OCI-LY1 (cell line): Measurements from ENCODE around the gene DHRS4L2.
"Not testable (repeated sequence)": the region's sequence is repeated elsewhere in the genome, so short reads cannot be mapped to it uniquely, and the experiment has no call there.

Experiments
- H2AFZ ChIP-seq: fragments of 200-600 bp; sonication (generic), shearing (Covaris generic); 2 replicates; pipeline ENCODE4 v1.6.0; 2014; ENCODE audit warnings: antibody characterized with exemption, mild to moderate bottlenecking, low read length
- H3F3A ChIP-seq: fragments of 200-600 bp; sonication (generic), shearing (Covaris generic); 2 replicates; pipeline ENCODE4 v1.6.0; 2014; ENCODE audit warnings: mild to moderate bottlenecking, antibody characterized with exemption, low read length, moderate library complexity; ENCODE audit not compliant: insufficient read depth
- H3K27ac ChIP-seq: fragments of 200-600 bp; sonication (generic); 2 replicates; pipeline ENCODE4 v1.5.1; 2014; ENCODE audit warnings: low read length, mixed run types, mild to moderate bottlenecking, low read depth; ENCODE audit not compliant: poor library complexity, severe bottlenecking
- H3K27me3 ChIP-seq: fragments of 200-600 bp; sonication (generic); 2 replicates; pipeline ENCODE4 v1.6.0; 2014; ENCODE audit warnings: antibody characterized with exemption, mild to moderate bottlenecking, low read length, moderate library complexity; ENCODE audit not compliant: insufficient read depth
- H3K36me3 ChIP-seq: fragments of 200-600 bp; sonication (generic); 2 replicates; pipeline ENCODE4 v1.6.1; 2014; ENCODE audit warnings: mild to moderate bottlenecking, antibody characterized with exemption, low read length, moderate library complexity, mixed read lengths; ENCODE audit not compliant: insufficient read depth
- H3K4me1 ChIP-seq: fragments of 200-600 bp; sonication (generic); 2 replicates; pipeline ENCODE4 v1.5.1; 2014; ENCODE audit warnings: mild to moderate bottlenecking, low read length, moderate library complexity; ENCODE audit not compliant: insufficient read depth, severe bottlenecking
- H3K4me2 ChIP-seq: fragments of 200-600 bp; sonication (generic), shearing (Covaris generic); 2 replicates; pipeline ENCODE4 v1.6.1; 2014; ENCODE audit warnings: low read length
- H3K4me3 ChIP-seq: fragments of 200-600 bp; sonication (generic); 2 replicates; pipeline ENCODE4 v1.5.1; 2014; ENCODE audit warnings: low read length, low read depth, mild to moderate bottlenecking, mixed read lengths; ENCODE audit not compliant: poor library complexity, severe bottlenecking
- H3K79me2 ChIP-seq: fragments of 200-600 bp; shearing (Covaris generic); 2 replicates; pipeline ENCODE4 v1.6.1; 2016; ENCODE audit warnings: mixed run types, low read length, mixed read lengths; ENCODE audit not compliant: insufficient read depth
- H3K9ac ChIP-seq: fragments of 200-600 bp; sonication (generic), shearing (Covaris generic); 2 replicates; pipeline ENCODE4 v1.6.1; 2014; ENCODE audit warnings: mild to moderate bottlenecking, low read length, mixed read lengths
- H3K9me2 ChIP-seq: fragments of 200-600 bp; sonication (generic), shearing (Covaris generic); 2 replicates; pipeline ENCODE4 v1.6.1; 2014; ENCODE audit warnings: low read depth, mild to moderate bottlenecking, low read length, mixed read lengths
- H3K9me3 ChIP-seq: fragments of 200-600 bp; shearing (Covaris generic); 2 replicates; pipeline ENCODE4 v1.6.1; 2014; ENCODE audit warnings: low read length, mixed read lengths
- H4K20me1 ChIP-seq: fragments of 200-600 bp; sonication (generic), shearing (Covaris generic); 2 replicates; pipeline ENCODE4 v1.6.0; 2016; ENCODE audit warnings: mild to moderate bottlenecking, low read length; ENCODE audit not compliant: insufficient read depth
- EZH2 ChIP-seq: fragments of 200-600 bp; sonication (generic), shearing (Covaris generic); IDR thresholded peaks from 2 replicates; pipeline ENCODE4 v1.8.0; 2017; ENCODE audit warnings: borderline replicate concordance, mixed run types, mild to moderate bottlenecking, antibody characterized with exemption, low read length, moderate library complexity, mixed read lengths
- TF ChIP-seq, protein P1 (sequence below): fragments of 200-600 bp; sonication (generic), shearing (Covaris generic); IDR thresholded peaks from 2 replicates; pipeline ENCODE4 v1.5.1; 2017; ENCODE audit warnings: mild to moderate bottlenecking, antibody characterized with exemption, low read length, moderate library complexity, mixed read lengths

Gene DHRS4L2

DNA sequence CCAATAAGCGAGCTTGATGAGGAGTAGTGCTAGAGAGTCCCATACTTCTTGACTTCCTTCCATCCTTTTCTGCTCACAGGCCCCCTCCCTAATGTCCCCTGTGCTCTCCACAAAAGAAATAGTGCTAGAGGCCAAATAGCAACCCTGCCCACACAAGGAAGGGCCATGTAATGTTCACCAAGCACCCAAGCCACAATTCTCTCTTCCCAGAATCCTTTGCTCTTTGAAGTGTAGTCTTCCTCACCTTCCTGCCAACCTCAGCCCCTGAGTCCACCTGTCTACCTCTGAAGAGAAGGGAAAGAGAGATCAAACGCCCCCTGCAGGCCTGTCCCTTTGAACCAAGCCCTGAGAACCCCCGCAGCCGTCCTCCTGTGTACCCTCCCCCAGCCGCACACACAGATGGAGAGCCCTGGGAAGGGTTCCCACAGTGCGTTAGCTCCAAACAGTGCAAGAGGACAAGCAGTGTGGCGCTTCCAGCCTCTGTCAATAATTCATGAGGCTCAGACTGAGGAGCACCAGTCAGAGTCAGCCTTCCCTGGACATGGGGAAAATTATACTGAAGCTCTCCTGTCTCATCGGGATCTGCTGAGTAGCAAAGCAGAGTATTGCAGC is 37.0 kb upstream of the DHRS4L2 start:
- Histone ChIP-seq H3K9me3 (no peaks in the 10 kb centered on the region), H3K27me3 (no peaks in the 10 kb centered on the region), H3K9me2 (no peaks in the 10 kb centered on the region), H4K20me1 (no peaks in the 10 kb centered on the region), H3K27ac (no peak overlapping the region), H3K4me3 (no peak overlapping the region), H3K9ac (no peak overlapping the region), H3F3A (no peaks in the 10 kb centered on the region), H3K36me3 (no peaks in the 10 kb centered on the region; the same call in 1 of the 2 replicates), H3K79me2 (no peaks in the 10 kb centered on the region), H3K4me1 (peaks cover 16% of the 10 kb centered on the region), H3K4me2 (no peak overlapping the region), H2AFZ (no peak overlapping the region)
- TF ChIP-seq, protein P1, sequence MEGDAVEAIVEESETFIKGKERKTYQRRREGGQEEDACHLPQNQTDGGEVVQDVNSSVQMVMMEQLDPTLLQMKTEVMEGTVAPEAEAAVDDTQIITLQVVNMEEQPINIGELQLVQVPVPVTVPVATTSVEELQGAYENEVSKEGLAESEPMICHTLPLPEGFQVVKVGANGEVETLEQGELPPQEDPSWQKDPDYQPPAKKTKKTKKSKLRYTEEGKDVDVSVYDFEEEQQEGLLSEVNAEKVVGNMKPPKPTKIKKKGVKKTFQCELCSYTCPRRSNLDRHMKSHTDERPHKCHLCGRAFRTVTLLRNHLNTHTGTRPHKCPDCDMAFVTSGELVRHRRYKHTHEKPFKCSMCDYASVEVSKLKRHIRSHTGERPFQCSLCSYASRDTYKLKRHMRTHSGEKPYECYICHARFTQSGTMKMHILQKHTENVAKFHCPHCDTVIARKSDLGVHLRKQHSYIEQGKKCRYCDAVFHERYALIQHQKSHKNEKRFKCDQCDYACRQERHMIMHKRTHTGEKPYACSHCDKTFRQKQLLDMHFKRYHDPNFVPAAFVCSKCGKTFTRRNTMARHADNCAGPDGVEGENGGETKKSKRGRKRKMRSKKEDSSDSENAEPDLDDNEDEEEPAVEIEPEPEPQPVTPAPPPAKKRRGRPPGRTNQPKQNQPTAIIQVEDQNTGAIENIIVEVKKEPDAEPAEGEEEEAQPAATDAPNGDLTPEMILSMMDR: no peak; the same call in 1 of the 2 replicates
- TF ChIP-seq EZH2: no peak

DNA sequence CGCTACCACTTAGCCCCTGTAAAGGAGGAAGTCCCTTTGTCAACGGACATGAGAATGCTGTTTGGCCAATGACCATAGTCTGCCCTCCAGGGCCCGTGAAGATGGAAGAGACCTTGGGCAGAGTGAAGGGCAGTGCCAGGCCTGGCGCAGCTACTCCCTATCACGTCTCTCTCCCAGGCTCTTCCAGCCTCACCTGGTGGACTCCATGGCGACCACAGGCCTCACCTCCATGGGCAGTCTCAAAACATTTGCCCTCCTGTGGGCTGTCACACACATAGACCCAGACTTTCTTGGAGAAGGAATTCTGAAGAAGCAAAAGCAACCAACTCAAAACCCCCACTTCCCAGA is 35.6 kb upstream of the DHRS4L2 start:
- Histone ChIP-seq H3K4me3 (peak overlapping the region; percentile 85), H3K9ac (peak overlapping the region; percentile 80), H3K4me1 (peaks cover 16% of the 10 kb centered on the region), H3K4me2 (peak overlapping the region; percentile 73)
- not testable (repeated sequence) for H3K27me3 ChIP-seq, H3K36me3 ChIP-seq, H3K79me2 ChIP-seq, H3K9me3 ChIP-seq, H3F3A ChIP-seq, H3K27ac ChIP-seq, H2AFZ ChIP-seq, H3K9me2 ChIP-seq, H4K20me1 ChIP-seq

DNA sequence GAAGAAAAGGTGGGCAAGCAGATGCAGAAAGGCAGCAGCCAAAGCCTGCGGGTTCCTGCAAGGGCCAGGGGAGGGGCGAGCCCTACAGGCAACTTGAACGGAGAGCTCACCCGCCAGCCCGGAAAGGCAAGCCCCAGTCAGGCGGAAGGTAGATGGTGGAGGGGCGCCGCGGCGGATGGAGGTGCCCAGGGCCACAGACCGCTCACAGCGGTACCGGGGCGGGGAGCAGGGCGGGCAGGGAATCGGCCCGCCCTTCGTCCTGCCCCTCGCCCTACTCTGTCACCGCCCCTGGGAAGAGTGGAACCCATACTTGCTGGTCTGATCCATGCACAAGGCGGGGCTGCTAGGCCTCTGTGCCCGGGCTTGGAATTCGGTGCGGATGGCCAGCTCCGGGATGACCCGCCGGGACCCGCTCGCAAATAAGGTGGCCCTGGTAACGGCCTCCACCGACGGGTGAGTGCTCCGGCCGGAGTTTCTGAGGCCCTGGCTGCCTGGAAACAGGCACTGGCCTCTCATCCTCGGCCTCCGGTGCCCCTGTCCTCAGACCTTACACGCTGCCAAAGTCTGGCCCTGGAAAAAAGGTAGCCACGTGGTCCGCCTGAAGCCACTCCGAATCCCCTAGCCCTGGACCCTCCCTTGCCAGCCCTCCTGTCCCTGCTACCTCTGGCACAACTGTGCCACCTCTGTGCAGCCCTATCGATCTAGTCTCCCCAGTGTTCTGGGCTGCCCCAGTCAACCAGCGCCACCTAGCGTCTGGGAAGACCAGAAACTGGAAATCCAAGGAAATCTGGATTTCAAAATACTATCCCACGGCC is 35.1 kb upstream of the DHRS4L2 start, which contains the start of gene DHRS4:
DHRS4 (plus strand) TSS at position 307 of the 815 bp plus-strand sequence; CDS start at position 326, 19 bp downstream.
- peak within 1 kb of the TSS; percentile 85 for H3K4me3 ChIP-seq
- no peaks in the 10 kb centered on the region; the same call in 1 of the 2 replicates for H3K36me3 ChIP-seq
- no peaks in the 10 kb centered on the region for H3K9me2 ChIP-seq
- no peaks in the 10 kb centered on the region for H3K27me3 ChIP-seq
- peak within 1 kb of the TSS; percentile 73 for H3K4me2 ChIP-seq
- H2AFZ ChIP-seq: no peak within 1 kb of the TSS
- H3K9me3 ChIP-seq: no peaks in the 10 kb centered on the region
- H3K27ac ChIP-seq: peak within 1 kb of the TSS; percentile 17
- H3K9ac ChIP-seq: peak within 1 kb of the TSS; percentile 80
- no peaks in the 10 kb centered on the region for H3F3A ChIP-seq
- TF ChIP-seq, protein P1: peak; percentile 93
- no peak for TF ChIP-seq EZH2
- peaks cover 16% of the 10 kb centered on the region for H3K4me1 ChIP-seq
- no peaks in the 10 kb centered on the region for H4K20me1 ChIP-seq
- no peaks in the 10 kb centered on the region for H3K79me2 ChIP-seq
